Fibroblast of pulmonary artery (primary cell): ENCODE results near the gene HNF1B.

ENCODE experiments used
- DNase-seq: peaks from one replicate; pipeline ENCODE4 v3.0.0-alpha.2; 2010; ENCODE audit warnings: low read depth
- H3K4me3 ChIP-seq: replicated peaks from 2 replicates; pipeline ENCODE4 v1.5.1; 2011; ENCODE audit warnings: low read depth, mild to moderate bottlenecking, control low read depth, low read length, moderate library complexity
- CTCF ChIP-seq: IDR thresholded peaks from 2 replicates; pipeline ENCODE4 v1.5.1; 2011; ENCODE audit warnings: mild to moderate bottlenecking, control low read depth, low read length, inconsistent platforms; ENCODE audit errors: missing control alignments

Gene HNF1B

GRCh38 chr17:37761059-37761458 is 16.2 kb upstream of the HNF1B start:
- no peak overlapping the region for H3K4me3 ChIP-seq
- no peak for DNase-seq
- TF ChIP-seq CTCF = no peak

GRCh38 chr17:37759014-37759637 is 14.3 kb upstream of the HNF1B start:
- no peak for DNase-seq
- TF ChIP-seq CTCF = no peak
- H3K4me3 ChIP-seq = no peak overlapping the region

GRCh38 chr17:37756051-37756450 is 11.2 kb upstream of the HNF1B start:
- DNase-seq = no peak
- H3K4me3 ChIP-seq = no peak overlapping the region
- no peak for TF ChIP-seq CTCF

GRCh38 chr17:37755455-37755854 is 10.6 kb upstream of the HNF1B start:
- TF ChIP-seq CTCF = no peak
- H3K4me3 ChIP-seq = no peak overlapping the region
- no peak for DNase-seq

- no peak for TF ChIP-seq CTCF
- H3K4me3 ChIP-seq = no peak overlapping the region
- DNase-seq = no peak
Measured at GRCh38 chr17:37754363-37754762, 9.5 kb upstream of the HNF1B start.

GRCh38 chr17:37752482-37752881 is 7.6 kb upstream of the HNF1B start:
- TF ChIP-seq CTCF = no peak
- no peak for DNase-seq
- H3K4me3 ChIP-seq = no peak overlapping the region

- TF ChIP-seq CTCF = no peak
- no peak for DNase-seq
- no peak overlapping the region for H3K4me3 ChIP-seq
Measured at GRCh38 chr17:37750768-37751475, 6.1 kb upstream of the HNF1B start.
